Left ventricle myocardium inferior (tissue), 1 donor: ENCODE results near the gene KRT16. TPM values are rescaled to one million over a fixed set of nuclear protein-coding genes. Genes with fewer than 3 reads are reported as not detected.
"Not testable (repeated sequence)": the region's sequence is repeated elsewhere in the genome, so short reads cannot be mapped to it uniquely, and the experiment has no call there.

Experiments
- DNase-seq: peaks from one replicate; pipeline ENCODE4 v3.0.0-alpha.2; 2020
- H3K27ac ChIP-seq: fragments of 200-600 bp; replicated peaks from 2 replicates; pipeline ENCODE4 v1.8.0; 2021
- H3K27me3 ChIP-seq: fragments of 200-600 bp; 2 replicates; pipeline ENCODE4 v1.8.0; 2021; ENCODE audit warnings: low read depth
- H3K36me3 ChIP-seq: fragments of 200-600 bp; 2 replicates; pipeline ENCODE4 v1.8.0; 2021
- H3K4me1 ChIP-seq: fragments of 200-600 bp; 2 replicates; pipeline ENCODE4 v1.8.0; 2021
- H3K4me3 ChIP-seq: fragments of 200-600 bp; 2 replicates; pipeline ENCODE4 v1.8.0; 2021; ENCODE audit warnings: mild to moderate bottlenecking, moderate library complexity
- H3K9me3 ChIP-seq: fragments of 200-600 bp; replicated peaks from 2 replicates; pipeline ENCODE4 v1.8.0; 2021
- intact Hi-C: fragments of 100-400 bp; cut with micrococcal nuclease; formaldehyde crosslinking; loops from one replicate; pipeline ENCODE4 v1.11.0; 2022
- total RNA-seq: library from RNA; stranded (reverse); fragmentation: NEBNext Ultra II Directional; extraction: Animal tissue kit (Norgen Biotek cat#: 25700); gene quantifications from one replicate; pipeline ENCODE4 v1.2.1, GENCODE V29; 2021
- TF ChIP-seq, protein P1 (sequence below): fragments of 200-600 bp; IDR thresholded peaks from 2 replicates; pipeline ENCODE4 v1.8.0; 2021; ENCODE audit warnings: antibody characterized with exemption, mild to moderate bottlenecking, borderline replicate concordance
- donor health status: DM: no; HTN: yes; CAD: no; lungs with severe emphysema.

KRT16 gene
- total RNA-seq, 1 donor from 2014 or later: not detected

DNA sequence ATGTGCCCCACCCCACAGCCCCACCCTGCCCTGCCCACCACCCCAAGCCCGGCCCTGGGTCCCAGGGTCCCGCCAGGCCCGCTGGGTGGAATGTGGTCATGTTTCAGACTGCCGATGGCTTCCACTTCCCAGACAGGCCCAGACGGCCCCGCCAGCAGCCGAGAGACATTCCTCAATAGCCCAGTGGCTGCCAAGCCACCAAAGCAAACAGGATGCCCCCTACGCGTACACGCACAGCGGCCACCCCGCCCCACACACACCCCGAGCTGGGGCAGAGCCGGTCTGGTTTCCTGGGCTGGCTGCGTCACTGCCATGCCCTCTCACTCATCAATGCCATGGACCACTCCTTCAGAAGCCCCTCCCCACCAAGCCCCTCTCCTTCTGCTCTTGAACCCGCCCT, 13.0 kb upstream of the KRT16 start:
- no peaks in the 10 kb centered on the region for H3K36me3 ChIP-seq
- peaks cover 5% of the 10 kb centered on the region for H3K4me1 ChIP-seq
- DNase-seq: no peak
- intact Hi-C loops: no loop called here
- TF ChIP-seq, protein P1, sequence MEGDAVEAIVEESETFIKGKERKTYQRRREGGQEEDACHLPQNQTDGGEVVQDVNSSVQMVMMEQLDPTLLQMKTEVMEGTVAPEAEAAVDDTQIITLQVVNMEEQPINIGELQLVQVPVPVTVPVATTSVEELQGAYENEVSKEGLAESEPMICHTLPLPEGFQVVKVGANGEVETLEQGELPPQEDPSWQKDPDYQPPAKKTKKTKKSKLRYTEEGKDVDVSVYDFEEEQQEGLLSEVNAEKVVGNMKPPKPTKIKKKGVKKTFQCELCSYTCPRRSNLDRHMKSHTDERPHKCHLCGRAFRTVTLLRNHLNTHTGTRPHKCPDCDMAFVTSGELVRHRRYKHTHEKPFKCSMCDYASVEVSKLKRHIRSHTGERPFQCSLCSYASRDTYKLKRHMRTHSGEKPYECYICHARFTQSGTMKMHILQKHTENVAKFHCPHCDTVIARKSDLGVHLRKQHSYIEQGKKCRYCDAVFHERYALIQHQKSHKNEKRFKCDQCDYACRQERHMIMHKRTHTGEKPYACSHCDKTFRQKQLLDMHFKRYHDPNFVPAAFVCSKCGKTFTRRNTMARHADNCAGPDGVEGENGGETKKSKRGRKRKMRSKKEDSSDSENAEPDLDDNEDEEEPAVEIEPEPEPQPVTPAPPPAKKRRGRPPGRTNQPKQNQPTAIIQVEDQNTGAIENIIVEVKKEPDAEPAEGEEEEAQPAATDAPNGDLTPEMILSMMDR: no peak
- H3K27me3 ChIP-seq: peaks cover 40% of the 10 kb centered on the region
- H3K4me3 ChIP-seq: no peak overlapping the region
- no peaks in the 10 kb centered on the region for H3K9me3 ChIP-seq
- H3K27ac ChIP-seq: no peak overlapping the region

GRCh38 chr17:41624208-41625101, 11.9 kb upstream of the KRT16 start, which contains the start of gene KRT17:
KRT17 (minus strand) TSS chr17:41624575; CDS start chr17:41624509, 66 bp downstream.
- Histone ChIP-seq H3K27me3 (peaks cover 52% of the 10 kb centered on the region), H3K36me3 (no peaks in the 10 kb centered on the region), H3K27ac (no peak within 1 kb of the TSS), H3K4me1 (peaks cover 5% of the 10 kb centered on the region), H3K4me3 (no peak within 1 kb of the TSS), H3K9me3 (no peaks in the 10 kb centered on the region)
- DNase-seq: no peak
- TF ChIP-seq, protein P1: no peak
- intact Hi-C loops: no loop called here

GRCh38 chr17:41623184-41623861, 10.8 kb upstream of the KRT16 start:
- H3K27me3 ChIP-seq: peaks cover 63% of the 10 kb centered on the region
- H3K36me3 ChIP-seq, intact Hi-C loops, H3K27ac ChIP-seq, H3K4me3 ChIP-seq, H3K4me1 ChIP-seq, H3K9me3 ChIP-seq, DNase-seq: not testable (repeated sequence)

- H3K4me3 ChIP-seq, H3K9me3 ChIP-seq, intact Hi-C loops, H3K27ac ChIP-seq, DNase-seq, H3K4me1 ChIP-seq, H3K36me3 ChIP-seq: not testable (repeated sequence)
- peaks cover 70% of the 10 kb centered on the region for H3K27me3 ChIP-seq
Observed at GRCh38 chr17:41622340-41623183, 10.0 kb upstream of the KRT16 start.

DNA sequence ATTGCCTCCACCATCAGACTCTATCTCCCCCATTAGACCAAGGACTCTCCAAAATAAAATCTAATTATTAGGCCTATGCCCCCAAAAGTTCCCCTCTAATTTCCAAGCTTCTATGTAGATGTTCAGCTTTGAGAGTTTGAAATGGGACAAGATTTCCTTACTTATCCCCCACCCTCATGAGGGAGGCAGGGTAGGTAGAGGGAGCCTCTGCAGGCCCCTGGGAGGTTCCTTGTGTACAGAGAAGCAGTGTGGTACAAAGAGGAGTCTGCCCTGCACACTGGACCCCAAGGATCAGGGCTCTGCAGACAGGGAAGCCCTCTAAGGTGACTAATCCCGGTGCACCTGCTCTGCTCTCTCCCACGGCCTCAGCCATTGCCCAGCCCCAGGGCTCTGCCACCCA, 9.3 kb upstream of the KRT16 start:
- Histone ChIP-seq H3K27ac (no peak overlapping the region), H3K9me3 (no peaks in the 10 kb centered on the region), H3K4me1 (peaks cover 5% of the 10 kb centered on the region), H3K36me3 (no peaks in the 10 kb centered on the region), H3K27me3 (peaks cover 77% of the 10 kb centered on the region), H3K4me3 (no peak overlapping the region)
- TF ChIP-seq, protein P1: no peak
- DNase-seq: no peak
- intact Hi-C loops: no loop called here

DNA sequence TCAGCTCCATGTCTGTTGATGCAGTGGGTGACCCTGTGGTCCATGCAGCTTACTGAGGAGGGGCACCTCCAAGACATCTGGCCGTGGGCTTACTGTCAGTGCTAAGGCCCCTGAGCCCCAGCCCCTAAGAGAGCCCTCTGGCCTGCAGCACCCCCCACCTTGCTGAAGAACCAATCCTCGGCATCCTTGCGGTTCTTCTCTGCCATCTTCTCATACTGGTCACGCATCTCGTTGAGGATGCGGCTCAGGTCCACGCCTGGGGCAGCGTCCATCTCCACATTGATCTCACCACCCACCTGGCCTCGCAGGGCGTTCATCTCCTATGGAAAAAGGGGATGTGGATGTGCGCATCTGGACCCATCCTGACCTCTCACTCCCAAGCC, 8.9 kb upstream of the KRT16 start:
- DNase-seq, H3K36me3 ChIP-seq, H3K9me3 ChIP-seq, intact Hi-C loops, H3K27ac ChIP-seq, H3K4me3 ChIP-seq, H3K4me1 ChIP-seq: not testable (repeated sequence)
- H3K27me3 ChIP-seq: peaks cover 82% of the 10 kb centered on the region
